Ovary (tissue), 3 donors: Measurements from ENCODE around the gene HUWE1.

Experiments used
- CTCF ChIP-seq, 3 donors: fragments of 450-650 bp in 2 of 3; fragments of 200-600 bp in 1 of 3; IDR thresholded peaks; one replicate each; pipeline versions ENCODE4 v1.5.1 to v1.8.0; 2016 to 2022; ENCODE audit warnings: antibody characterized with exemption in 3 of 3, mild to moderate bottlenecking in 1 of 3
- POLR2A ChIP-seq: fragments of 450-650 bp; IDR thresholded peaks from one replicate; pipeline ENCODE4 v1.6.1; 2017; ENCODE audit warnings: antibody characterized with exemption, mild to moderate bottlenecking, moderate library complexity
- donor health status: DM: no; HTN: no; CAD: no.

GRCh38 chrX:53587795-53588420 lies 98.6 kb downstream of the HUWE1 start:
- TF ChIP-seq CTCF (IDR thresholded peaks at IDR 0.05) = no peak
- no peak for TF ChIP-seq POLR2A
